OCI-LY3 (cell line): Measurements from ENCODE around the gene NGB.

ENCODE experiments used
- H2AFZ ChIP-seq: fragments of 200-600, 300-600 bp; shearing (Covaris generic); 2 replicates; pipeline ENCODE4 v1.6.0; 2014; ENCODE audit warnings: antibody characterized with exemption, low read depth, low read length
- H3K27ac ChIP-seq: fragments of 200-600, 300-600 bp; sonication (generic); 2 replicates; pipeline ENCODE4 v1.5.1; 2014; ENCODE audit warnings: mild to moderate bottlenecking, low read length, moderate library complexity, mixed read lengths
- H3K27me3 ChIP-seq: fragments of 200-600, 300-600 bp; sonication (generic); 2 replicates; pipeline ENCODE4 v1.6.1; 2014; ENCODE audit warnings: low read depth, low read length, mixed read lengths
- H3K36me3 ChIP-seq: fragments of 200-600, 300-600 bp; sonication (generic); replicated peaks from 2 replicates; pipeline ENCODE3; 2014; ENCODE audit warnings: low read depth, low read length, mixed read lengths
- H3K4me1 ChIP-seq: fragments of 300-600, 200-600 bp; sonication (generic); 2 replicates; pipeline ENCODE4 v1.6.1; 2014; ENCODE audit warnings: low read length, mixed read lengths
- H3K4me2 ChIP-seq: fragments of 200-600, 300-600 bp; sonication (generic); 2 replicates; pipeline ENCODE4 v1.6.1; 2014; ENCODE audit warnings: low read length, mixed read lengths
- H3K4me3 ChIP-seq: fragments of 300-600, 200-600 bp; sonication (generic); 2 replicates; pipeline ENCODE4 v1.5.1; 2014; ENCODE audit warnings: antibody characterized with exemption, mild to moderate bottlenecking, low read length, moderate library complexity
- H3K79me2 ChIP-seq: fragments of 300-600, 200-600 bp; shearing (Covaris generic); 2 replicates; pipeline ENCODE4 v1.6.1; 2014; ENCODE audit warnings: mild to moderate bottlenecking, low read length, mixed read lengths
- H3K9ac ChIP-seq: fragments of 300-600, 200-600 bp; shearing (Covaris generic); 2 replicates; pipeline ENCODE4 v1.6.0; 2014; ENCODE audit warnings: mild to moderate bottlenecking, low read length, moderate library complexity
- H3K9me3 ChIP-seq: fragments of 200-600, 300-600 bp; shearing (Covaris generic); 2 replicates; pipeline ENCODE4 v1.6.1; 2014; ENCODE audit warnings: low read length, mixed read lengths; ENCODE audit not compliant: insufficient read depth
- H4K20me1 ChIP-seq: fragments of 200-600, 300-600 bp; sonication (generic); 2 replicates; pipeline ENCODE4 v1.6.1; 2016; ENCODE audit warnings: low read length, mixed read lengths; ENCODE audit not compliant: insufficient read depth
- CTCF ChIP-seq: fragments of 200-600, 300-600 bp; sonication (generic); IDR thresholded peaks from 2 replicates; pipeline ENCODE4 v1.5.1; 2014; ENCODE audit warnings: antibody characterized with exemption, low read length, low read depth
- EZH2phosphoT487 ChIP-seq: fragments of 200-600 bp; shearing (Covaris generic); IDR thresholded peaks from 2 replicates; pipeline ENCODE4 v1.6.1; 2018; ENCODE audit warnings: antibody characterized with exemption, mixed run types, low read depth

The NGB gene

GRCh38 chr14:77309131-77309530 lies 38.1 kb upstream of the NGB start:
- TF ChIP-seq EZH2phosphoT487 (no peak), CTCF (no peak)
- H3K4me3 ChIP-seq, result no peak overlapping the region
- no peak overlapping the region for H3K9ac ChIP-seq
- no peaks in the 10 kb centered on the region for H3K27me3 ChIP-seq
- H3K79me2 ChIP-seq, result no peaks in the 10 kb centered on the region
- H3K9me3 ChIP-seq, result no peaks in the 10 kb centered on the region
- H3K4me1 ChIP-seq, result peaks cover 10% of the 10 kb centered on the region
- H2AFZ ChIP-seq, result no peak overlapping the region
- H3K4me2 ChIP-seq, result no peak overlapping the region
- no peaks in the 10 kb centered on the region for H4K20me1 ChIP-seq
- no peaks in the 10 kb centered on the region for H3K36me3 ChIP-seq
- H3K27ac ChIP-seq, result no peak overlapping the region

GRCh38 chr14:77306851-77307496 lies 36.0 kb upstream of the NGB start:
- H3K4me2 ChIP-seq, result peak overlapping the region; percentile 46
- H3K79me2 ChIP-seq, result no peaks in the 10 kb centered on the region
- no peaks in the 10 kb centered on the region for H4K20me1 ChIP-seq
- H3K27ac ChIP-seq, result no peak overlapping the region
- no peak overlapping the region for H2AFZ ChIP-seq
- H3K36me3 ChIP-seq, result no peaks in the 10 kb centered on the region
- no peak overlapping the region for H3K4me3 ChIP-seq
- no peak for TF ChIP-seq EZH2phosphoT487
- no peak for TF ChIP-seq CTCF
- H3K9ac ChIP-seq, result no peak overlapping the region
- H3K4me1 ChIP-seq, result peaks cover 10% of the 10 kb centered on the region
- no peaks in the 10 kb centered on the region for H3K9me3 ChIP-seq
- H3K27me3 ChIP-seq, result no peaks in the 10 kb centered on the region

GRCh38 chr14:77306416-77306815 lies 35.4 kb upstream of the NGB start:
- TF ChIP-seq CTCF (no peak), EZH2phosphoT487 (no peak)
- Histone ChIP-seq H4K20me1 (no peaks in the 10 kb centered on the region), H3K9me3 (no peaks in the 10 kb centered on the region), H3K79me2 (no peaks in the 10 kb centered on the region), H3K4me3 (no peak overlapping the region), H3K9ac (no peak overlapping the region), H3K27me3 (no peaks in the 10 kb centered on the region), H3K27ac (no peak overlapping the region), H2AFZ (no peak overlapping the region), H3K36me3 (no peaks in the 10 kb centered on the region), H3K4me2 (no peak overlapping the region), H3K4me1 (peaks cover 10% of the 10 kb centered on the region)

GRCh38 chr14:77305696-77306095 lies 34.7 kb upstream of the NGB start:
- TF ChIP-seq CTCF (no peak), EZH2phosphoT487 (no peak)
- Histone ChIP-seq H3K36me3 (no peaks in the 10 kb centered on the region), H3K4me1 (peaks cover 10% of the 10 kb centered on the region), H3K9me3 (no peaks in the 10 kb centered on the region), H4K20me1 (no peaks in the 10 kb centered on the region), H2AFZ (no peak overlapping the region), H3K4me3 (no peak overlapping the region), H3K4me2 (no peak overlapping the region), H3K79me2 (no peaks in the 10 kb centered on the region), H3K27ac (no peak overlapping the region), H3K9ac (no peak overlapping the region), H3K27me3 (no peaks in the 10 kb centered on the region)
